Naive B cell (primary cell): ENCODE results near the gene FEN1. TPM values are rescaled to one million over a fixed set of nuclear protein-coding genes. Genes with fewer than 3 reads are reported as not detected.

Source experiments
- ATAC-seq, 2 donors: fragments of 150-1000 bp; cut with Tn5 transposase; 2 replicates each; pipeline ENCODE4 v1.10.0; 2021; ENCODE audit warnings: low read depth in 2 of 2, mild to moderate bottlenecking in 2 of 2, moderate library complexity in 2 of 2
- DNase-seq: peaks from one replicate; pipeline ENCODE4 v3.0.0; 2022
- H3K27ac Mint-ChIP-seq, 6 donors: one replicate each; pipeline ENCODE4 v1.8.0; 2020 to 2022; ENCODE audit warnings: mild to moderate bottlenecking in 6 of 6, mixed read lengths in 6 of 6, moderate library complexity in 5 of 6, inconsistent platforms in 2 of 6
- H3K27me3 Mint-ChIP-seq, 3 donors: one replicate each; pipeline ENCODE4 v1.8.0; 2021 to 2022; ENCODE audit warnings: mixed read lengths in 3 of 3, mild to moderate bottlenecking in 1 of 3
- H3K36me3 Mint-ChIP-seq, 2 donors: one replicate each; pipeline ENCODE4 v1.8.0; 2020 to 2022; ENCODE audit warnings: mixed read lengths in 2 of 2, inconsistent platforms in 1 of 2, mild to moderate bottlenecking in 1 of 2
- H3K4me1 Mint-ChIP-seq, 3 donors: one replicate each; pipeline ENCODE4 v1.8.0; 2020 to 2022; ENCODE audit warnings: mixed read lengths in 3 of 3, inconsistent platforms in 1 of 3, mild to moderate bottlenecking in 1 of 3, moderate library complexity in 1 of 3
- H3K4me3 Mint-ChIP-seq, 8 donors: one replicate each; pipeline ENCODE4 v1.8.0; 2020 to 2022; ENCODE audit warnings: mild to moderate bottlenecking in 8 of 8, mixed read lengths in 8 of 8, moderate library complexity in 8 of 8, inconsistent platforms in 2 of 8
- H3K9me3 Mint-ChIP-seq, 7 donors: one replicate each; pipeline ENCODE4 v1.8.0; 2020 to 2022; ENCODE audit warnings: mixed read lengths in 7 of 7, mild to moderate bottlenecking in 5 of 7, inconsistent platforms in 2 of 7, moderate library complexity in 1 of 7
- polyA plus RNA-seq, 6 donors: library from polyadenylated mRNA; unstranded; fragments of 300-500 nt; fragmentation: Illumina TruSeq; gene quantifications; one replicate each; pipeline ENCODE4 v1.2.3, GENCODE V29; 2021; ENCODE audit warnings: low read depth in 6 of 6

The FEN1 gene
- polyA plus RNA-seq, 6 donors from 2014 or later: 8.0 to 23.8 (median 15.3) TPM

DNA sequence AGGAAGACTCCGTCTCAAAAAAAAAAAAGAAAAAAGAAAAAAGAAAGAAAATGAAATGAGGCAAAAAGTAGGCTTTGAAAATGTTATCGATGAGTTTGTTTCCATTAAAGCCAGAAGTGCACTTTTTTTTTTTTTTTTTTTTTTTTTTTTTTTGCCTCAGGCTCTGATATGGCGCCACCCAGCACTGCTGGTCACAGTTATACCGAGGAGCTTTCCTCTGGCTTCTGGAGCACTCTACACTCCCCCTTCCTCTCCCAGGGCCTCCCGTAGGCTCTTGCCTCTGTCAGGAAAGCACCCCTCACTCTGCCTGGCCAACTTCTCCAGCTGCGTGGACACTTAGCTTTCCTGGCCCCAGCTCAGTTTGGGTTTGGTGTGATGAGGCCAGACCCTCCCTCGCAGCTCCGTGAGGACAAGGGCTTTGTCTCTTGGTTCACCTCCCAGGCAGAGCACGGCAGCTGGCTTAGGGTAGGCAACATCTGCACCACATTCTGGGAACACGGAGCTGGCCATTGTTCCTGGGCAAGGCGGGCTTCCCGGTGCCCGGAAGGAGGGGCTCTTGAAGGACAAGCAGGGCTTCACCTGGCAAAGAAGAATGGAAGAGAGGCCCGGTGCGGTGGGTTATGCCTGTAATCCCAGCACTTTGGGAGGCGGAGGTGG is 52.3 kb downstream of the FEN1 start:
- Mint-ChIP-seq H3K27me3 (no peaks in the 10 kb centered on the region), H3K27ac (peak overlapping the region in 1 of 6 donors; percentile 58), H3K36me3 (peaks cover 0 to 14% of the 10 kb centered on the region in 2 donors), H3K4me1 (no peaks in the 10 kb centered on the region), H3K4me3 (no peak overlapping the region), H3K9me3 (no peaks in the 10 kb centered on the region)
- no peak for DNase-seq
- ATAC-seq: no peak

DNA sequence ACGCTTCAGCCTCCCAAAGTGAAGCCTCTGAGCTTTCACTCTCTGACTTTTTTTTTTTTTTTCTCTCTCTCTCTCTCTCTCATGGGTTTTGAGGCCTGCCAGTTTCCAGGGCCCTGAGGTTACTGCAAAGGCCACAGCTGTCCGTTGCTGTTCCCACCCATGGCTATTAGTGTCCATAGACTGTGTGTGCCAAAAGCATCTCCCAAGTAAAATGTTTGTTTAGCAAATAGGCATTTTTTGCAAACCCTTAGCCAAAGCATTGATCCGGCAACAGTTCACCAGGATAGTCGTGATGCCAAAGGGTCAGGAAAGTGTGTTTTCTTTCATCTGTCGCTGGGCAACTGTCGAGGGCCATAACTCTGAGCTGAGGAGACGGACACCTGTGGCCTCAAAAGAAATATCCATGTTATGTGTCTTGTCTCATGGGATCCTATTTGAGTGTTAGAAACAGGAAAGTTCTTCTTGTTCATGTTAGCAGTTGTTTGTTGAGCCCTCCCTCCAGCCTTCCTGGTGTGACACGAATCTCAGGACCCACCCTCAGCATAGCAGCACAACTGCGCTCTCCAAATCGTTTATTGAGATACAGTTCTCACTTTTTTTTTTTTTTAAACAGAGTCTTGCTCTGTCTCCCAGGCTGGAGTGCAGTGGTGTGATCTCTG is 53.8 kb downstream of the FEN1 start:
- H3K36me3 Mint-ChIP-seq: peaks cover 0 to 12% of the 10 kb centered on the region in 2 donors
- H3K27ac Mint-ChIP-seq: no peak overlapping the region
- ATAC-seq: no peak
- no peaks in the 10 kb centered on the region for H3K27me3 Mint-ChIP-seq
- no peak overlapping the region for H3K4me3 Mint-ChIP-seq
- DNase-seq: no peak
- H3K9me3 Mint-ChIP-seq: no peaks in the 10 kb centered on the region
- no peaks in the 10 kb centered on the region for H3K4me1 Mint-ChIP-seq

Other genes starting within 250 kb of the FEN1 start
- not detected for gene SYT7, start 211.8 kb upstream of the FEN1 start, polyA plus RNA-seq
- not detected for gene DAGLA, start 112.5 kb upstream of the FEN1 start, polyA plus RNA-seq
- under 1 TPM in 5 of 6 donors, not detected in 1; 0.11 to 0.35 (median 0.17) TPM for gene MYRF, start 40.3 kb upstream of the FEN1 start, polyA plus RNA-seq
- 100 to 1,000 TPM; 117 to 238 (median 185) TPM for gene TMEM258, start 312 bp upstream of the FEN1 start, polyA plus RNA-seq
- 10 to 100 TPM in 1 of 6 donors, 1 to 10 TPM in 3, under 1 TPM in 1, not detected in 1; 0.79 to 14.0 (median 1.6) TPM for gene FADS1, start 24.1 kb downstream of the FEN1 start, polyA plus RNA-seq
- gene FADS2, start 35.4 kb downstream of the FEN1 start, polyA plus RNA-seq: 10 to 100 TPM in 1 of 6 donors, 1 to 10 TPM in 3, under 1 TPM in 1, not detected in 1; 0.92 to 11.5 (median 2.0) TPM
- gene FADS3, start 98.6 kb downstream of the FEN1 start, polyA plus RNA-seq: 10 to 100 TPM; 27.6 to 41.3 (median 34.4) TPM
- not detected for gene RAB3IL1, start 124.7 kb downstream of the FEN1 start, polyA plus RNA-seq
- 1 to 10 TPM; 1.4 to 3.3 (median 2.6) TPM for gene BEST1, start 157.4 kb downstream of the FEN1 start, polyA plus RNA-seq
- 1,000 to 10,000 TPM; 4,039 to 5,068 (median 4,261) TPM for gene FTH1, start 174.7 kb downstream of the FEN1 start, polyA plus RNA-seq